Fibroblast of lung (primary cell): Measurements from ENCODE around the gene PILRA.

ENCODE experiments used
- CTCF ChIP-seq, 2 donors: IDR thresholded peaks in 1 of 2; conservative IDR thresholded peaks in 1 of 2; 1 replicate in 1 of 2; 2 replicates in 1 of 2; pipeline ENCODE4 v1.5.1; 2011 to 2012; ENCODE audit warnings: low read length in 2 of 2, control low read depth in 1 of 2, inconsistent platforms in 1 of 2, low read depth in 1 of 2, mild to moderate bottlenecking in 1 of 2
- EZH2 ChIP-seq: IDR thresholded peaks from 2 replicates; pipeline ENCODE4 v1.5.1; 2012; ENCODE audit warnings: low read length, control low read depth, mild to moderate bottlenecking; ENCODE audit errors: missing control alignments

GRCh38 chr7:100358857-100359212, 14.5 kb upstream of the PILRA start:
- no peak for TF ChIP-seq CTCF (conservative IDR thresholded peaks at IDR 0.05 in 1 of 2, IDR thresholded peaks at IDR 0.05 in 1 of 2; ENCODE audit: low read depth in 1 of 2, low read length in 2 of 2)
- no peak for TF ChIP-seq EZH2
